Endothelial cell (in vitro differentiated cells): ENCODE data around the gene ARMC2. TPM values are rescaled to one million over a fixed set of nuclear protein-coding genes. Genes with fewer than 3 reads are reported as not detected.

ENCODE experiments used
- DNase-seq: peaks from one replicate; pipeline ENCODE4 v3.0.0; 2021; ENCODE audit warnings: low spot score
- H3K27ac Mint-ChIP-seq: one replicate; pipeline ENCODE4 v1.8.0; 2021; ENCODE audit warnings: mixed read lengths, inconsistent platforms; ENCODE audit not compliant: unreplicated experiment
- H3K27me3 Mint-ChIP-seq: one replicate; pipeline ENCODE4 v1.8.0; 2021; ENCODE audit warnings: mild to moderate bottlenecking, moderate library complexity, mixed read lengths, inconsistent platforms; ENCODE audit not compliant: unreplicated experiment
- H3K36me3 Mint-ChIP-seq: one replicate; pipeline ENCODE4 v1.8.0; 2021; ENCODE audit warnings: mild to moderate bottlenecking, low read depth, mixed read lengths, inconsistent platforms; ENCODE audit not compliant: unreplicated experiment
- H3K4me1 Mint-ChIP-seq: one replicate; pipeline ENCODE4 v1.8.0; 2021; ENCODE audit warnings: mild to moderate bottlenecking, mixed read lengths, inconsistent platforms; ENCODE audit not compliant: unreplicated experiment
- H3K4me3 Mint-ChIP-seq: one replicate; pipeline ENCODE4 v1.8.0; 2021; ENCODE audit warnings: mild to moderate bottlenecking, mixed read lengths, inconsistent platforms; ENCODE audit not compliant: unreplicated experiment
- H3K9me3 Mint-ChIP-seq: one replicate; pipeline ENCODE4 v1.8.0; 2021; ENCODE audit warnings: mixed read lengths, inconsistent platforms; ENCODE audit not compliant: unreplicated experiment
- total RNA-seq: library from RNA; stranded (reverse); fragmentation: NEBNext Ultra II Directional; extraction: Animal tissue kit (Norgen Biotek cat#: 25700); gene quantifications from one replicate; pipeline ENCODE4 v1.2.1, GENCODE V29; 2021; ENCODE audit not compliant: unreplicated experiment
- TF ChIP-seq, protein P1 (sequence below): fragments of 200-600 bp; sonication (generic); IDR thresholded peaks from one replicate; pipeline ENCODE4 v1.5.0; 2021; ENCODE audit warnings: antibody characterized with exemption; ENCODE audit not compliant: unreplicated experiment

ARMC2 gene
- total RNA-seq, 1 donor from 2014 or later: 6.3 TPM

DNA sequence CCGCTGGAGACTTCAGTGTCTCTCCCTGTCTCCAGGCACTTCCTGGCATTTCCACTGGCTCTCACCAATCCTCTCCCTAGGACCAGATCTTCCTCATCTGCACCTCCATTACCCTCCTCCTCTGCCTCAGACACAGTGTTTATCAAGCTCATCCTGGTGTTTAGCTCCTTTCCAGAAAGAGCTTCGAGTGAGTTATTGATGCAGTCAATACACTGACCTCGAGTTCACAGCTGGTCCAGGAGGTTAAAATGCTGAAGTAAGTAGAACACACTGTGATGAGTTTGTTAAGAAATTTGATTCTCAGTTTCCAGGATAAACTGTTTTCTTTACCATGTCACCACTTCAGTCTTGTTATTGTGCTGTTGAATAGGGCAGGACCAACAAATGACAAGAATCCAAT is 42.1 kb upstream of the ARMC2 start:
- no peak for DNase-seq
- Mint-ChIP-seq H3K4me3 (no peak overlapping the region), H3K27ac (no peak overlapping the region), H3K9me3 (no peaks in the 10 kb centered on the region), H3K36me3 (no peaks in the 10 kb centered on the region), H3K4me1 (peaks cover 16% of the 10 kb centered on the region), H3K27me3 (peaks cover 8% of the 10 kb centered on the region)
- TF ChIP-seq, protein P1, sequence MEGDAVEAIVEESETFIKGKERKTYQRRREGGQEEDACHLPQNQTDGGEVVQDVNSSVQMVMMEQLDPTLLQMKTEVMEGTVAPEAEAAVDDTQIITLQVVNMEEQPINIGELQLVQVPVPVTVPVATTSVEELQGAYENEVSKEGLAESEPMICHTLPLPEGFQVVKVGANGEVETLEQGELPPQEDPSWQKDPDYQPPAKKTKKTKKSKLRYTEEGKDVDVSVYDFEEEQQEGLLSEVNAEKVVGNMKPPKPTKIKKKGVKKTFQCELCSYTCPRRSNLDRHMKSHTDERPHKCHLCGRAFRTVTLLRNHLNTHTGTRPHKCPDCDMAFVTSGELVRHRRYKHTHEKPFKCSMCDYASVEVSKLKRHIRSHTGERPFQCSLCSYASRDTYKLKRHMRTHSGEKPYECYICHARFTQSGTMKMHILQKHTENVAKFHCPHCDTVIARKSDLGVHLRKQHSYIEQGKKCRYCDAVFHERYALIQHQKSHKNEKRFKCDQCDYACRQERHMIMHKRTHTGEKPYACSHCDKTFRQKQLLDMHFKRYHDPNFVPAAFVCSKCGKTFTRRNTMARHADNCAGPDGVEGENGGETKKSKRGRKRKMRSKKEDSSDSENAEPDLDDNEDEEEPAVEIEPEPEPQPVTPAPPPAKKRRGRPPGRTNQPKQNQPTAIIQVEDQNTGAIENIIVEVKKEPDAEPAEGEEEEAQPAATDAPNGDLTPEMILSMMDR: no peak

DNA sequence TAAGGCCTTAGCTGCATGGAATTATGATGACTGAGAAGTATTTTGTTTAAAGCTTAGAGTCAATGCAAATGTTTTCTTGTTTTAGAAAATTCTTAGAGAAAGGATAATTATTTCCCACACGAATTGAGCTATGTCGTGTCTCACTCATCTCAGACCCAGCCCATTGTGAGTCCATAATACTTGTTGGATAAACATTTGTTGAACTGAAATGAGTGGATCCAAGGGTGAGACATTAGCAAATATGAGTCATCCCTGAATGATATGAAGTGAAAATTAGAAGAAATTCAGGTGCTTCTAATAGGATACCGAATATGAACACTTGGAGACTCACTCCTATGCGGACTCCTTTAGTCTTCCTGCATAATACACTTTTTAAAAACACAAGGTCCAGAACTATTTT is 41.6 kb upstream of the ARMC2 start:
- Mint-ChIP-seq H3K4me1 (peaks cover 16% of the 10 kb centered on the region), H3K4me3 (no peak overlapping the region), H3K36me3 (no peaks in the 10 kb centered on the region), H3K27me3 (peaks cover 8% of the 10 kb centered on the region), H3K9me3 (no peaks in the 10 kb centered on the region), H3K27ac (no peak overlapping the region)
- DNase-seq: no peak
- TF ChIP-seq, protein P1: no peak

DNA sequence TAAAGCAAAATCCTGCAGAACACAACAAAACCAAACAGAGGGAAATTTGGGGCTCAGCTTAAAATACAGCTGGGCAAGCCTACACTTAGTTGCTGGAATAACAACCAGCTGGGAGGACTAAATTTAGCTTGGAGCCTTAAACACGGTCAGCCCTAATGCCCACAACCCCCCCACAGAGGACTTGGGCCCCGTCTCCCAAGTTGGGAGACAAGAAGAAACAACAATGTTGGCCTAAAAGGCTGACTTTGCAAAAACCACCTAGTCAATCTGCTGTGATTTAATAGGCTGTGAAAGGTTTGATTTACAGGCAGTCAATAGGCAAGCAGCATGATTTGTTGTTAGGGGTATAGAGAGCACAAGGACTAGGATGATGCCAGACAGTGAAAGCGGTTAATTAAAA is 40.3 kb upstream of the ARMC2 start:
- no peaks in the 10 kb centered on the region for H3K36me3 Mint-ChIP-seq
- H3K4me1 Mint-ChIP-seq: peaks cover 16% of the 10 kb centered on the region
- no peak for DNase-seq
- H3K27ac Mint-ChIP-seq: no peak overlapping the region
- H3K27me3 Mint-ChIP-seq: peaks cover 8% of the 10 kb centered on the region
- no peak overlapping the region for H3K4me3 Mint-ChIP-seq
- no peaks in the 10 kb centered on the region for H3K9me3 Mint-ChIP-seq
- TF ChIP-seq, protein P1: no peak

DNA sequence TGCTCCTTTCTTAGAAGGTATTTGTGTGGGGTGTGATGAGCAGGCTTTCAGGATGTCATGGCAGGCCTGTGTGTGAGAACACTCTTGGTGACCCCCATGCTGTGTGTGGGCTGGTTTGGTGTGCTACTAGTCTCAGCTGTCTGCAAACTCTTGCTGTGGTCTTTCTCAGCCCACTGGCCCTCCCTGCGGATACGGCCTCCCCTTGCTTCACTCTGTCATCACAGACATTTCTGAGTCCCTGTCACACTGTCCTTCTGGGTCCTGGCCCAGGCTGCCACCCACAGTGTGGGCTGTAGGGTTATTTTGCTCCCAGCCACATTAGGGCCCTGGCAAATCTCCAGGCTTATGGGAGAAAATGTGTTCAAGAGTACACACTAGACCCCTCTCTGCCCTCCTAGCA is 39.0 kb upstream of the ARMC2 start:
- peaks cover 8% of the 10 kb centered on the region for H3K27me3 Mint-ChIP-seq
- H3K36me3 Mint-ChIP-seq: no peaks in the 10 kb centered on the region
- no peak overlapping the region for H3K4me3 Mint-ChIP-seq
- peaks cover 16% of the 10 kb centered on the region for H3K4me1 Mint-ChIP-seq
- no peak for DNase-seq
- H3K27ac Mint-ChIP-seq: no peak overlapping the region
- no peaks in the 10 kb centered on the region for H3K9me3 Mint-ChIP-seq
- TF ChIP-seq, protein P1: no peak

DNA sequence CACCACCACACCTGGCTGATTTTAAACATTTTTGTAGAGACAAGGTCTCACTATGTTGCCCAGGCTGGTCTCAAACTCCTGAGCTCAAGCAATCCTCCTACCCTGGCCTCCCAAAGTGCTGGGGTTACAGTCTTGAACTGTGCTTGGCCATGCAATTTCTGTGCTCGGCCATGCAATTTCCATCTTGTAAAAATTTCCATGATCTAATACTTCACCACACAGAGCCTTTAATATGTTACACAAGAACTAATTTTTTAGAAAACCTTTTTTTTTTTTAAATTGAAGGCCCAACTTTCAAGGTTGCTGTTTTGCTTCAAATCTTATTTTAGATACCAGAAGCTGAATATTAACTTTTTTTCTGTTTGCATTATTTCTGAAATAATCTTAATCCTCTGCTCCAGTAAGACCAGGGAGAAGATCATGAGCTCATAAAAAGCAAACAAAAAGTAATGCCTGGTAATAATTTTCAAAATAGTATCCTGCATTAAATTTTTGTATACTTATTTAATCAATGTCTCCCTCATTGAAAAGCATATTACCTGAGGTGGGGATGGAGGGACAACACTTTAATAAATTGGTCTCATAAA is 38.1 kb upstream of the ARMC2 start:
- H3K4me1 Mint-ChIP-seq: peaks cover 16% of the 10 kb centered on the region
- peaks cover 5% of the 10 kb centered on the region for H3K27me3 Mint-ChIP-seq
- peak overlapping the region; percentile 53 for H3K4me3 Mint-ChIP-seq
- DNase-seq: no peak
- H3K36me3 Mint-ChIP-seq: no peaks in the 10 kb centered on the region
- no peaks in the 10 kb centered on the region for H3K9me3 Mint-ChIP-seq
- H3K27ac Mint-ChIP-seq: no peak overlapping the region
- TF ChIP-seq, protein P1: no peak
